BJ (cell line): ENCODE data around the gene STARD7. TPM values are rescaled to one million over a fixed set of nuclear protein-coding genes. Genes with fewer than 3 reads are reported as not detected.

ENCODE experiments used
- CTCF ChIA-PET: fragments of 350-600 bp; formaldehyde crosslinking; extraction: SDS; loops from one replicate; lab custom pipeline; 2021; ENCODE audit warnings: antibody characterized with exemption, inconsistent platforms; lab: Yijun Ruan, JAX
- POLR2A ChIA-PET: fragments of 300-600 bp; sonication (Branson Sonifier 250); formaldehyde crosslinking; extraction: SDS; loops from one replicate; lab custom pipeline; 2021; ENCODE audit warnings: antibody characterized with exemption; lab: Charles Lee
- DNase-seq: peaks from one replicate; pipeline ENCODE4 v3.0.0-alpha.2; 2011; ENCODE audit warnings: low read depth
- H3K27me3 ChIP-seq: 2 replicates; pipeline ENCODE4 v1.6.0; 2011; ENCODE audit warnings: low read length; ENCODE audit not compliant: control insufficient read depth, insufficient read depth
- H3K36me3 ChIP-seq: 2 replicates; pipeline ENCODE4 v1.5.1; 2011; ENCODE audit warnings: low read length; ENCODE audit not compliant: control insufficient read depth, insufficient read depth
- H3K4me3 ChIP-seq: 2 replicates; pipeline ENCODE4 v1.5.1; 2011; ENCODE audit warnings: low read depth, mild to moderate bottlenecking, control low read depth, low read length
- CTCF ChIP-seq: IDR thresholded peaks from 2 replicates; pipeline ENCODE4 v1.5.1; 2011; ENCODE audit warnings: low read depth, mild to moderate bottlenecking, control low read depth, inconsistent platforms, low read length, moderate library complexity; ENCODE audit not compliant: insufficient read depth
- polyA plus RNA-seq: library from polyadenylated mRNA; depleted of rRNA; stranded (reverse); fragments of >200 nt; gene quantifications from 2 replicates; pipeline ENCODE4 v1.2.3, GENCODE V29; 2011

The STARD7 gene
- polyA plus RNA-seq, 1 experiment = 56.1 TPM

- H3K36me3 ChIP-seq = peaks cover 2% of the 10 kb centered on the region; the same call in 1 of the 2 replicates
- H3K27me3 ChIP-seq = no peaks in the 10 kb centered on the region
- CTCF ChIA-PET = interaction anchor here (0.8 kb wide), 1 partner anchor 46 kb away, joined by 3 read pairs; no protein-coding TSS in a partner anchor
- POLR2A ChIA-PET = no interaction called here
- DNase-seq = no peak
- H3K4me3 ChIP-seq = no peak overlapping the region
- TF ChIP-seq CTCF = no peak
Observed at GRCh38 chr2:96241227-96241626, 32.6 kb upstream of the STARD7 start.

GRCh38 chr2:96240341-96241038 lies 31.9 kb upstream of the STARD7 start:
- no peak for DNase-seq
- peaks cover 2% of the 10 kb centered on the region; the same call in 1 of the 2 replicates for H3K36me3 ChIP-seq
- CTCF ChIA-PET = interaction anchor here (0.8 to 1.4 kb wide), 3 partner anchors 13 to 66 kb away, joined by 3 read pairs; no protein-coding TSS in a partner anchor
- no peak overlapping the region for H3K4me3 ChIP-seq
- no peak for TF ChIP-seq CTCF
- no peaks in the 10 kb centered on the region for H3K27me3 ChIP-seq
- POLR2A ChIA-PET = no interaction called here

DNA sequence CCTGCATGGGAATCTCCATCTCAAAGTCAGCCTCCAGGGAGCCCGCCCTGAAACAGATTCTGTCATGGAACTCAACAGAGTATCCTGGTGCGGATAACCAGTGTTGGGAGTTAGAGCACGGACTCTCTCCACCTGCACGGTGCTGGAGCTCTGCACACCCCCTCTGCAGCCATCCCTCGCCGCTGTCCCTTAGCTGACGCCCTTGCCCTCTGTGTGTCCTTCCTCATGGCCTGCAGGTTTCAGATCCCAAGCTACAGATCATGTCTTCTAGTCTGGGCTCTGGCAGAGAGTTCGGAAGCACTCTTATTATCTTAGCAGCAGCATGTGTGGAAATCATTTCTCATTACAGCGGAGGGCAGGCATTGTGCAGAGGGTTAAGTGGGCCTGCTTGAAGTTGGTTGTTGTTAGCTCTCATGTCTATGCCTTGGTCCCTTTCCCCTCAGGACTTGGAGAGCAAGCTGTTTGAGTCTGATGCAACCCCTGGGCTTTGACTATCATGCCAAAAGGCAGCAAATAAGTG lies 31.2 kb upstream of the STARD7 start:
- DNase-seq = no peak
- TF ChIP-seq CTCF = no peak
- H3K27me3 ChIP-seq = no peaks in the 10 kb centered on the region
- POLR2A ChIA-PET = no interaction called here
- H3K4me3 ChIP-seq = no peak overlapping the region
- CTCF ChIA-PET = interaction anchor here (1.3 to 1.7 kb wide), 3 partner anchors 14 to 101 kb away, joined by 3 to 5 read pairs (median 3); no protein-coding TSS in a partner anchor
- peaks cover 2% of the 10 kb centered on the region; the same call in 1 of the 2 replicates for H3K36me3 ChIP-seq

DNA sequence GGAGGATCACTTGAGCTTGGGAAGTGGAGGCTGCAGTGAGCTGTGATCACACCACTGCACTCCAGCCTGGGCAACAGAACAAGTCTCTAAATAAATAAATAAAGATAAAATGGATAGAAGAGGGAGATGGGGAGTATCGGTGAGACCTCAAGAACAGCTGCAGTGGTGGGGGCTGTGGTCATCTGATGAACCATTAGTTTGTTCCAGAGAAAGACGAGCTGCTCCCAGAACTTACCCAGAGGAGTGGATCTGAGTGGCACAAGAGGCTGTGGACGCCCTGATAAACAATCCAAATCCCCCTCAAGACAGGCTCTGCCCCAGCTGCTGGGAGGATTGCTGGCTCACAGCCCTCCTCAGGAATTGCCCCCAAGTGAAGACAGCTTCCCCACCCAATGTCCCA lies 30.5 kb upstream of the STARD7 start:
- H3K27me3 ChIP-seq = no peaks in the 10 kb centered on the region
- TF ChIP-seq CTCF = no peak
- ChIA-PET CTCF (interaction anchor here (1.0 to 1.7 kb wide), 4 partner anchors 13 to 100 kb away, joined by 3 to 5 read pairs (median 4); no protein-coding TSS in a partner anchor), POLR2A (no interaction called here)
- H3K4me3 ChIP-seq = no peak overlapping the region
- no peak for DNase-seq
- H3K36me3 ChIP-seq = peaks cover 2% of the 10 kb centered on the region; the same call in 1 of the 2 replicates

DNA sequence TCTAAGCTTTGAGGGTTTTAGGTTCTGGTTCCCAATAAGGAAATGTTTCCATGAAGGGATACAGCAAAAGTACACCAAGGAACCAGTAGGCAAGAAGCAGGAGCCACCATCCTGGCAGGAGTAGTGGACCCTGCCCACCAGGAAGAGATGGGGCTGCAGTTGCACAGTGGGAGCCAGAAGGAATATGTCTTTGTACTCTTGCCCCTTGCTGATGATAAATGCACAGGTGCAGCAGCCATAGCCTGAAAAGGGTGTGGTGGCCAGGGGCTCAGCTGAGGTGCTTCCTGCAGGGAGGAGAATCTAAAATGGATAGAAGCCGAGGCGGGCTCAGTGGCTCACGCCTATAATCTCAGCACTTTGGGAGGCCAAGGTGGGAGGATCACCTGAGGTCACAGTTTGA lies 29.6 kb upstream of the STARD7 start:
- DNase-seq = no peak
- TF ChIP-seq CTCF = no peak
- CTCF ChIA-PET = interaction anchor here (1.0 to 1.7 kb wide), 2 partner anchors 12 to 99 kb away, joined by 4 to 5 read pairs; no protein-coding TSS in a partner anchor
- H3K27me3 ChIP-seq = no peaks in the 10 kb centered on the region
- no peak overlapping the region for H3K4me3 ChIP-seq
- peaks cover 2% of the 10 kb centered on the region; the same call in 1 of the 2 replicates for H3K36me3 ChIP-seq
- POLR2A ChIA-PET = no interaction called here
